Esophagus muscularis mucosa (tissue), 3 donors: ENCODE measurements around the gene SPATA33.
"Not testable (repeated sequence)": the region's sequence is repeated elsewhere in the genome, so short reads cannot be mapped to it uniquely, and the experiment has no call there.

ENCODE experiments used
- CTCF ChIP-seq, 3 experiments: fragments of 200-600 bp in 2 of 3; fragments of 450-650 bp in 1 of 3; sonication (generic) in 2 of 3; IDR thresholded peaks; one replicate each; pipeline ENCODE4 v1.5.1; 2017 to 2019; ENCODE audit warnings: antibody characterized with exemption in 3 of 3, mild to moderate bottlenecking in 2 of 3, moderate library complexity in 1 of 3
- POLR2A ChIP-seq: fragments of 450-650 bp; IDR thresholded peaks from one replicate; pipeline ENCODE4 v1.6.1; 2017; ENCODE audit warnings: antibody characterized with exemption, moderate library complexity, mild to moderate bottlenecking, low read depth
- POLR2AphosphoS5 ChIP-seq, 2 donors: sonication (generic); formaldehyde crosslinking; IDR thresholded peaks; one replicate each; pipeline ENCODE4 v1.6.1; 2017; ENCODE audit warnings: antibody characterized with exemption in 2 of 2

- not testable (repeated sequence) for TF ChIP-seq CTCF (IDR thresholded peaks at IDR 0.05); POLR2AphosphoS5 (IDR thresholded peaks at IDR 0.05); POLR2A
Observed at GRCh38 chr16:89689621-89690020, 32.0 kb downstream of the SPATA33 start.
